GM19035 (cell line): Measurements from ENCODE around the gene AIFM2.

ENCODE experiments used
- ATAC-seq: cut with Tn5 transposase; IDR thresholded peaks from one replicate; pipeline ENCODE4 v1.9.1; 2021; ENCODE audit not compliant: unreplicated experiment

AIFM2 gene

GRCh38 chr10:70146489-70147258 lies 14.0 kb upstream of the AIFM2 start, which contains the start of gene TYSND1:
TSS of gene TYSND1 (minus strand) at chr10:70146700. CDS start at chr10:70146586, 114 bp downstream.
- ATAC-seq: peak; percentile 94

GRCh38 chr10:70145666-70146488 lies 13.3 kb upstream of the AIFM2 start:
- peak; percentile 52 for ATAC-seq

GRCh38 chr10:70145166-70145665 lies 12.6 kb upstream of the AIFM2 start:
- no peak for ATAC-seq

DNA sequence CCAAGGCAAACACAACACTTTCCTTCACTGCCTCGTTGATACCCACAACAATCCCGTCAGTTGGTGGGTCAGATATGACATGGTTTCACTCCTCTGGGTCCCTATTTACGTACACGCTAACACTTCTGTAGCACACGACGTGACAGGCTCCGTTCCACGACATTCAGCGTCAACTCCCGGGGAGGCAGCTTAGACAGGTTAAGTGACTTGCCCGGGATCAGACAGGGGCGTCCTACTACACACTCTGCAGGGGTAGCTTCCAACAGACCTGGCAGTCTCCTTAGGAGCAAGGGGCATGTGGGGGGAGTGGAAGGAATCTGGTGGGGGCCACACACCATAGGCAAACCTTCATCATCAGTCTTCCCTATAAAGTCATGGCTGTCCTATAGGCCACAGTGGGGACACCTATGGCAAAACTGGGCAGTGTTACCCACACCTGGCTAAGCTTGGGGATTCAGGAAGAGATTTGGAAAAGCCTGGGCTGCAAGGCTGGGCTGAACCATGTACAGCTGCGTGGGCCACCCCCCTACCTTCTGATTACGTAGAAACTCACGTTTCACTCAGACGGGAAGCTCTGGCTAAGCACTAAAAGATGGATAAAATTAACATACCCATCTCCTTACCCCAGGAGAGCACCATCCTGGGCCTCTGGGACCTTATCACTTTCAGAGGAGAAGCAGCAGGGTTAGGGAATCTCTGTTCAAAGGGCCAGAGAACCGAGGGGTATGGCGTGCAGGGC lies 11.9 kb upstream of the AIFM2 start:
- ATAC-seq: no peak

GRCh38 chr10:70142555-70142954 lies 9.9 kb upstream of the AIFM2 start:
- ATAC-seq: no peak

DNA sequence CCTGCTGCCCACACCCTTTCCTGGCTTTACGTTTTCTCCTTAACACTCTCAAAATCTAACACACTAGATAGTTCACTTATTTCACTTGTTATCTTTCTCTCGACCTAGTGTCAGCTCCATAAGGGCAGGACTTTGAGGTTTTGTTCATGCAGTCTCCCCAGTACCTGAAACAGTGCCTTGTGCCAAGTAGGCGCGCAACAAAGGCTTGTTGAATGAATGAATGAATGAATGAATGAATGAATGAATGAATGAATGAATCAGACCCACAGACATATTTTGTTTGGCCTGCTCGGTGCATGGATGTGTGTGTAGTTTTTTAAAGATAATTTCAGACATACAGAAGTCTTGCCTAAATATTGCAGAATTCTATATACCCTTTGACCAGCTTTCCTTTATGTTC lies 7.7 kb upstream of the AIFM2 start:
- no peak for ATAC-seq

DNA sequence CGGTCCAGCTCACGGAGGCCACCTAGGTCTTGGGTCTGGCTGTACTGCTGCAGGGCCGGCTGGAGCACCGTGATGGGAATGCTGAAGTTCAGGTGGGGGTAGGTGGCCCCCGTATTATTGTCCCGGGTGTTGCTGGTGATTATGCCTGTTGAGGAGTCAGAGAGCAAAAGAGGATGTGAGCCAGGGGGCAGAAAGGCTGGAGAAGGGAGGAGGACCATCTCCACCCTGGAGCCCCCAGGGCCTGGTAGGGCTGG lies 7.3 kb upstream of the AIFM2 start:
- no peak for ATAC-seq

DNA sequence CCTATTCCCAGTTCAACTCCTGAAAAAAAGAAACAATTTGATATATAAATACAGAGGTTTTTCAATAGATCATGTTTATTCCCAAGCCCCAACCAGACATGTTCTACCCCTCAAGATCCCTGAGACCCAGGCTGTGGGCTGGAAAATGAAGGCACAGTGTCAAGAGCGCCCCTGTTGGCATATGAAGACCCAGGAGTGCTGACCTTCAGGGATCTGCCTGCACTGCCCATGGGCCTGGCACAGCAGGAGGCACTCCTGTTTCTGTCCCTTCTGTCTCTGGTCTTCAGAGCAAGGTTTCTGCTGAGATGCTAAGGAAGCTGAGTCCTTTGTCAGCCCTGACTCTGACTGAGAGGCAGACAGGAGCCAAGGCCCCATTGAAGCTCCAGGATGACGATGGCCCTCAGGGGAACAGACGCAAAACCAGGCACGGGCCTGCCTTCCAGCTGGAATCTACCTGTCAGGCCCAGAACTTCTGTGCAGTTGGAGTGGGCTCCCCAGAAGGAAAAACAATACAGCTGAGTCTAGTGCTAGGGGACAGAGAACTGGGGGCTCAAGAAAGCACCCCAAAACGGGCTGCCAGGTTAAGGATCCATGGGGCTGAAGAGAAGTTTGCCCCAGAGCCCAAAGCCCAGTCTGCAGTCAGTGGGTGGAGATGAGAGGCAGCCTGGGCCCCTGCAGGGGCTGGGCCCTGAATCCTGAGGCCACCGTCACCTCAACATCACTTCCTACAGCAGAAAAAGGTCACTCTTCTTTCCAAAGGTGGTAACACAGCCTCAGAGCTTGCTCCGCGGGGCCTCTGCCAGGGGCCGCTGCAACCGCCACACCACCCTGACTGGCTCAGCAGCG lies 6.7 kb upstream of the AIFM2 start:
- no peak for ATAC-seq

DNA sequence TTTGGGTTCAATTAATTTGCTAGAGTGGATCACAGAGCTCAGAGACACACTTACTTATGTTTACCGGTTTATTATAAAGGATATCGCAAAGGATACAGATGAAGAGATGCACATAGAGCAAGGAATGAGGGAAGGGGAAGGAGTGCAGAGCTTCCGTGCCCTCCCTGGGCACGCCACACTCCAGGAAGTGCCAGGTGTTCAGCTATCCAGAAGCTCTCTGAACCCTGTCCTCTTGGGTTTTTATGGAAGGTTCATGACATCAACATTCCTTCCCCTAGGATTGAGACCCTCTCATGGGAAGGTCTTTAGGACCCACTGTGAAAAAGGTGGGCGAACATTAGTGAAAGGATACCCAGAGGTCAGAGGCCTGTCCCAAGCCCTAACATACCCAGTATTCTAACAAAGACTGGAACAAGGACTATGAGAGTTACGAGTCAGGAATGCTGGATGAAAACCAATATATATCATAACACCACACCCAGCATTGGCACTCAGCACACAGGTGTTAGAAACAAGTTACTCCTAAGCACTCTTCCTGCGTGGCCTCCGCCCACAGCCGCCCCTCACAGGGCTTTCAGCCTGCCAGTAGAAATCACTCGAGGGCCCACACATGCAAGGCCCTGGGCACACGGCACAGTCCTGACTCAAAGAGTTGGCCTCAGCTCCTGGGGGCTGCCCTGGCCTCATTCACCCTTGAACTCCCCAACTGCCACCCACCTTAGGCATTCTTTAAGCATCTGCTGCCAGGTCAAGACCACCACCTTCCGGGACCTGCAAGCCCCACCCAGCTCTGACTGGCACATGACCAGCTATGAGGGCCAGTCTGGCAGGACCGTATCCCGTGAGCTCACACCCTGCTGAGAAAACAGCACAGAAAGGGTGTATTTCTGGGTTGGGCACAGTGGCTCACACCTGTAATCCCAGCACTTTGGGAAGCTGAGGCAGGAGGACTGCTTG lies 5.6 kb upstream of the AIFM2 start:
- ATAC-seq: no peak

GRCh38 chr10:70137135-70137534 lies 4.5 kb upstream of the AIFM2 start:
- ATAC-seq: no peak

- no peak for ATAC-seq
Observed at GRCh38 chr10:70135684-70136083, 3.1 kb upstream of the AIFM2 start.

DNA sequence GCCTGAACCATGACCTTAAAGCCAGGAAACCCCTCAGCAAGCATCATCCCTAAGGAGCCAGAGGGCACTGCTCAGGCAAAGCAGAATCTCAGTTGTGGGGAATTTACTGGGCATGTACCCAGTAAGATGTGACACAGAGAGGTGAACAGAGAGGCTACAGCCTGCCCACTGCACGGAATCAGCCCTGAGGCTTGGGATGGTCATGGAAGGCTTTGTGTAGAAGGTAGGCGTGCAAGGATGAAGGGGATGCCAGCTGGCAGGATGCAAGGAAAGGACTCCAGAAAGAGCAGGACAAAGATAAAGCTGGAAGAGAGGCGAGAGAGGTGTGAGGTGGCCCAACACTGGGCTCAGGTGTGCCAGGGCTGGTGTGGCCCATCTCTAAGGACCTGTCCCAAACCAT lies 2.4 kb upstream of the AIFM2 start:
- ATAC-seq: no peak

DNA sequence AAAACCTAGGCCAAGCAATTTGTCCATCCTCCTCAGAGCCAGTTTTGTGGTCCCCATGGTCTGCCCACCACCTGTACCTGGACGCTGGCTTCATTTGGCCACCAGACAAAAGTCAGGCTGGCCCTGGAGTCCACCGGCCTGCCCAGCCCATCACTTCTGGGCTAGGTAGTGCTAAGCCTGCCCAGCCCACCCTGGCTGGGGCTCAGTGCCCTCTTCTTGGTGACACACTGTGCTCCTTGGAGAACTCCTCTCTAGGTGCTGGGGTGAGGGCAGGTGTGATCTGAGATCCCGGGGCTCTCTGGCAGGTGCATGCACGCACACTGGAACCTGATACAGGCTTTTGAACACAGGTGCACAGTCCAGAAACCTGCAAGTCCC lies 1.1 kb downstream of the AIFM2 start:
- no peak for ATAC-seq

DNA sequence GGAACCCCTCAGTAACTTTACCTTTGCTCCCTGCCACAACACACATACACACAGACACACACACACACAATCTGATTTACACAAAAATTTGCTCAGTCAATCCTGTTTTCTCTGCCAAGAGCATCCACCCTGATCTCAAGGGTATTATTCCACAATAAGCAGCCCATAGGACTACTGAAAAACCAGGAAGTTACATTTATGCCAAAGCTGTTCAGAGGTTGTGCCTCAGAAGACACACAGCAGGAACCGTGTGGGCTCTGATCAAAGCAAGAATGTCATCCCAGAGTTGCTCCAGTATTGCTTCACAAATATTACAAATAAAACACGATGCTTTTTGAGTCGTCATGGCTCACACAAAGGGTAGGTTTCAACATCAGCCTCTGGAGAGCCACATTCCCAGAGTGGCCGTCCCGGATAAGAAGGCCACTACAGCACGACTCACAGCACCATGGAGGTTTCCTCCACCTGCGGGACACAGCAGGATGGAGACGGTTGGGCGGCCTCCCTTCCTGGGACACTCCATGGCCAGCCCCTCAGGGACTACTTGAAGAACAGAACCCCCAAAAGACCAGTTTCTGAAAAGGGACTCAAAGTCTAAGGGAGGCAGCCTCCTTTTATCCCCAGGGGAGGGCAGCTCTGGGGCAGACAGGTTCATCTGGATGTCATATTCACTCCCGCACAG lies 1.6 kb downstream of the AIFM2 start:
- no peak for ATAC-seq

DNA sequence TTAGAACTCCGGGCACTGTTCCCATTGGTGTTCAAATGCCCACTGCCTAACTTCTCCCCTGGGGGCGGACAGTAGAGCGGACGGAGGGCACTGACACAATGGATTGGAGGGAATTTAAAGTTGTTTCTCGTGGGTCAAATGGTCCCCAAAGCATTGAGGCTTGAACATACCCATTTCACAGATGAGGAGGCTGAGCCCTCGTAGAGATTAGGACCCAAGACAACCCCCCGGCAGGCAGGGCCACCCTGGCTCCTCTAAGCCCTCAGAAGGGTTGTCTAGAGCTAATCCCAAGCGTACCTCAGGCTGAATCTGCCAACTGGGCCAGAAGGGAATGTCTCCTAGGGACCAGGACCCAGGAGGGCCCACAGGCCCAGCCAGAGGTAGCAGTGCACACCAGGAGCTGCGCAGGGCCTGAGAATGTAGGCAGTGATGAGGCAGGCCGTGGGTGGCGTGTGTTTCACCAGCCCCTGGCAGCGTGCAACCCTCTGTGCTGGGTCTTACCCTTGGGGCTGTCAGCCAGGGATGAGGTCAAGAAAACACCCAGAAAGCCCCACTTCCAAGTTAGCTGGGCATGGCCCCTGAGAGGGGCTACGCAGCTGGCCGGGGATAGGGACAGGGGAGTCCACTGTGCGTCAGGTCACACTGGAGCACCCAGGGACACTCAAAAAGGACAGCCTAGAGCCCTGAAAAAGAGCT lies 5.8 kb downstream of the AIFM2 start:
- ATAC-seq: no peak

DNA sequence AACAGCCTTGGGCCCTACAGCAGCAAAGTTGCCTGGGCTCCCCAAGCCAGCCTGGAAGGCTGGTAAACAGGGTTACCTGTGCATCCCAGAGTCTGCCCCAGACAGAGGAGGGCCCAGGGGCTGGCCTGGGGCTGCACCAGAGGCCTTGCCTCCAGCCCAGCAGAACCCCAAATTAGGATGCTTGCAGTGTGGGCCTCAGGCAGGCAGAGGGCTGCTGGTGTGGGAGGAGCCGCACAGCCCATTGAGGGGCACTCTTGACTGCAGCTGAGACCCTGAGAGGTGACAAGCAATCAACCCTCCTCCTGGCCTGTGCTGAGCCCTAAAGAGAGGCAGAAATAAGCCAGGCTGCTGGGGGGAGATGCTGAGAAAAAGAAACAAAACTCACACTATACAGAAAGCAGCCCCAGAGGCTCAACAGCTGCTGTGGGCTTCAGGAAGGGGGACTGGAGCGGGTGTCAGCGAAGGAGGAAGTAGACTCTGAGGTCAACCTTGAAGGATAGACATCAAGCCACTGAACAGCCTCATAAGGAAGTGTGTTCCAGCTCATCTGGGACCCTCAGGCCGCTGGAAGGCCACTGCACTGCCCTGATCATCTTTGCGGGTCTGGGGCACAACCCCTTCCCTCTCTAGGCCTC lies 6.6 kb downstream of the AIFM2 start:
- ATAC-seq: no peak

DNA sequence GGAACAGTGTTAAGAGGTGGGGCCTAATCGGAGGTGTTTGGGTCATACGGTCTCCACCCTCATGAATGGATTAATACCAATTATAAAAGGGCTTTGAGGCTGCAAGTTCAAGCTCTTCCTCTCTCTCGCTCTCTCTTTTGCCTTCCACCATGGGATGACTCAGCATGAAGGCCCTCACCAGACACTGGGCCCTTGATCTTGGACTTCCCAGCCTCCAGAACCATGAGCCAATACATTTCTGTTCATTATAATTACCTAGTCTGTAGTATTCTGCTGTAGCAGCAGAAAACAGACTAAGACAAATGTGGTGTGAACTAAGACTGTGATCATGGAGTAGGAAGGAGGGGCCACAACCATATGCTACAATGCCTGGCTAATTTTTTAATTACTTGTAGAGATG lies 7.7 kb downstream of the AIFM2 start:
- ATAC-seq: no peak

DNA sequence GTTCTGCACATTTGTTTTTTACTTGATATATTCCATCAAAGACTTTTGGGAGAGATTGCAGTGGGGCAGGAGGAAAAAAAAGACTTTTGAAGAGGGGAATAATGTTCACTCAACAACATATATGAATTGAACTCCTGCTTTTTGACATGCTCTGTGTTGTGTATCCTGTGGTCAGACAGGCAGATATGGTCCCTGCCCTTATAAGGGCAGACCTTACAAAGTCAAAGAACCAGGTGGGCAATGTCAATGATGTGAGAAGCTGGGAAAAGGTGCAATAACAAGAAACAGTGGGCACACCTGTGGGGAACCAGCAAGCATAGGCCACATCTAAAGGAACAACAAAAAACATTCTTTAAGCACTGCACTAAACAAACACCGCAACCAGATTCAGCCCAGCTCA lies 8.2 kb downstream of the AIFM2 start:
- ATAC-seq: no peak
